ENCODE results near the gene APBA2. TPM values are rescaled to one million over a fixed set of nuclear protein-coding genes. Genes with fewer than 3 reads are reported as not detected.

The APBA2 gene
- total RNA-seq, 1 donor: 4.7 TPM

DNA sequence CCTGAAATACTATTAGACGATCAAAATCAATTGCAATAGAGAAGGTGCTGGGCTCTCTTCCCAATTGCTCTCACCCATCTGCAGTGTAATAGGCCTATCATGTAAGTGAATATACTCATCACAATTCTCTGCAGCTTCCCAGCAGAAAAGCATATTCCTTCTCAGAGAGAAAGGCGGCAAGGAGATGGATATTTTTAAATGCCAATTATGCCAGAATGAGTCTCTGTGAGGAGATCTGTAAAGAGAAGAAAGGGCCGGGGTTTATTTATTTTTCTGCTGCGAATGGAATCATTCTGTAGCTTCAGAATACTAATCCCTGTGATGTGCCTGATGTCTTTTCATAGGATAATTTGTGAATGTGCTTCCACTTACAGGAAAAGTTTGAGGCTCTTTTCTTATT is 112.0 kb downstream of the APBA2 start:
- TF ChIP-seq, protein P1, sequence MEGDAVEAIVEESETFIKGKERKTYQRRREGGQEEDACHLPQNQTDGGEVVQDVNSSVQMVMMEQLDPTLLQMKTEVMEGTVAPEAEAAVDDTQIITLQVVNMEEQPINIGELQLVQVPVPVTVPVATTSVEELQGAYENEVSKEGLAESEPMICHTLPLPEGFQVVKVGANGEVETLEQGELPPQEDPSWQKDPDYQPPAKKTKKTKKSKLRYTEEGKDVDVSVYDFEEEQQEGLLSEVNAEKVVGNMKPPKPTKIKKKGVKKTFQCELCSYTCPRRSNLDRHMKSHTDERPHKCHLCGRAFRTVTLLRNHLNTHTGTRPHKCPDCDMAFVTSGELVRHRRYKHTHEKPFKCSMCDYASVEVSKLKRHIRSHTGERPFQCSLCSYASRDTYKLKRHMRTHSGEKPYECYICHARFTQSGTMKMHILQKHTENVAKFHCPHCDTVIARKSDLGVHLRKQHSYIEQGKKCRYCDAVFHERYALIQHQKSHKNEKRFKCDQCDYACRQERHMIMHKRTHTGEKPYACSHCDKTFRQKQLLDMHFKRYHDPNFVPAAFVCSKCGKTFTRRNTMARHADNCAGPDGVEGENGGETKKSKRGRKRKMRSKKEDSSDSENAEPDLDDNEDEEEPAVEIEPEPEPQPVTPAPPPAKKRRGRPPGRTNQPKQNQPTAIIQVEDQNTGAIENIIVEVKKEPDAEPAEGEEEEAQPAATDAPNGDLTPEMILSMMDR (IDR thresholded peaks at IDR 0.05; ENCODE audit: insufficient read depth, low read depth, low read length): no peak
- DNase-seq (ENCODE audit: low read depth): no peak
- no peak overlapping the region for H3K4me3 ChIP-seq (ENCODE audit: low read depth, low read length)

DNA sequence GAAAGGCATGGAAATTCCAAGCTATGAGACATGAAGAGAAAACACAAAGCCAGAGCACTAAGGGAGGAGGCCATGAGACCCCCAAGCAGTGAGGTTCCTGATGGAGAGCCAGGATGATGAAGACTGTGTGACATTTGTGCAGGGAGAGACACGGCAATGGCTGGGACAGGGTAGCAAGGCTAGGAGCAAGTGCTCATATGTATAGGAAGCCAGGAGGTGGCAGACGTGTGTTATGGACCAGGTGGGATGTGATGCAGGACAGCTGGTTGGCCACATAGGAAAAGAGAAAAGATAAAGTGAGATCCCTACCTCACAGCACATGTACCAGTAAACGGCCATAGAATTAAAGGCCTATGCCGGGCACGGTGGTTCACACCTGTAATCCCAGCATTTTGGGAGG is 112.7 kb downstream of the APBA2 start:
- DNase-seq (ENCODE audit: low read depth): no peak
- H3K4me3 ChIP-seq (ENCODE audit: low read depth, low read length): no peak overlapping the region
- TF ChIP-seq, protein P1 (IDR thresholded peaks at IDR 0.05; ENCODE audit: insufficient read depth, low read depth, low read length): no peak

DNA sequence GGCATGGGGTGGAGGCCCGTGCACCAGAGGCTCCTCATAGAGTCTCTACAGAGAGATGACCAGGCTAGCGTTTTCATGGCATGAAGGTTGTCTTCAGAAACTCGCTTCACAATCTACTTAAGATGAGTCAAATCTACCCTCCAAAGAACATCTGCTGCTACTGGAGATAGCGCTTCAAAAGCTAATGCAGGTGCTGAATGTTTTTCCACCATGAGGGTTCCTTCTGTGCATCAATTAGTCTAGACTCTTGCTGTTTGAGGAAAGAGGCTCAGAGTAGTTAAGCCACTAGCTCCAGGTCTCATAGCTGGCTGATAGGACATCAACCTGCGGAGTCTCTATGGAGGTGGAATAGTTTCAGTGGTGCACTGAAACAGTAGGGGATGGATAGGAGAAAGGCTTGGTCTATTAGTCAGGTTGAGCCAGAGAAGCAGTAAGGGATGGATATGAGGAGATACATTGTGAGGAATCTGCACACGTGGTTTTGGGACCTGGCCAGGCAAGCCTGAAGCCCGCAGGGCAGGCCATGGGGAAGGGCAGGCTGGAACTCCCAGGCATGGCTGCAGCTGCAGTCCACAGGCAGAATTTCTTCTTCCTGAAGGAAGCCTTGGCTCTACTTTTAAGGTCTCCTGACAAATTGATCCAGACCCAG is 117.5 kb downstream of the APBA2 start:
- TF ChIP-seq, protein P1 (IDR thresholded peaks at IDR 0.05; ENCODE audit: insufficient read depth, low read depth, low read length): no peak
- DNase-seq (ENCODE audit: low read depth): no peak
- H3K4me3 ChIP-seq (ENCODE audit: low read depth, low read length): no peak overlapping the region

DNA sequence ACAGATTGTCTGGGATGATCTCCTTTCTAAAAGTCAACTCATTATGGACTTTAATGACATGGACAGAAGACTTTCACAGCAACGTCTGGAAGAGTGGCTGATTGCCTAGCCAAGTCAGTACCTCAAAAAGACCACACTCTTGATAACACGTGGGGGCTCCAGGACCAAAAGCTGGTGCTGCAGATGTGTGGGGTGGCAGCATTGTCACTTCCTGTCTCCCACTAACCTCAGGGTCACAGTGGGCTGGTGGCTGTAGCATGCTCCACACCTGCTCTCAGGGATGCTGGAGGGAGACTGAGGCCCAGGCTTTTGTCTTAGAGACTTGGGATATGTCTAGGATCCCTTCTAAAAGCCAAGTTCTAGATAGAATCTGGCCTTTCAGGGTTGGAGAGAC is 118.1 kb downstream of the APBA2 start:
- DNase-seq (ENCODE audit: low read depth): no peak
- TF ChIP-seq, protein P1 (IDR thresholded peaks at IDR 0.05; ENCODE audit: insufficient read depth, low read depth, low read length): no peak
- no peak overlapping the region for H3K4me3 ChIP-seq (ENCODE audit: low read depth, low read length)

DNA sequence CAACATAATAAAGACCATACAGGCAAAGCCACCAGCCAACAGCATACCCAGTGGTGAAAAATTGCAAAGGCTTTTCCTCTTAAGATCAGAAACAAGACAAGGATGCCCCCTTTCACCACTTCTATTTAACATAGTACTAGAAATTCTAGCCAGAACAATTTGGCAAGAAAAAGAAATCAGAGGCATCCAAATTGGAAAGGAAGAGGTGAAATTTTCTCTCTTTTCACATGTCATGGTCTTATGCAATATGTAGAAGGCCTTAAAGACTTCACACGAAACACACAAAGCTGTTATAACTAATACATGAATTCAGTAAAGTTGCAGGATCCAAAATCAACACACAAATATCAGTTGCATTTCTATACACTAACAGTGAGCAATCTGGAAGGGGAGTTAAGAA is 120.2 kb downstream of the APBA2 start:
- TF ChIP-seq, protein P1 (IDR thresholded peaks at IDR 0.05; ENCODE audit: insufficient read depth, low read depth, low read length): no peak
- no peak for DNase-seq (ENCODE audit: low read depth)
- no peak overlapping the region for H3K4me3 ChIP-seq (ENCODE audit: low read depth, low read length)

DNA sequence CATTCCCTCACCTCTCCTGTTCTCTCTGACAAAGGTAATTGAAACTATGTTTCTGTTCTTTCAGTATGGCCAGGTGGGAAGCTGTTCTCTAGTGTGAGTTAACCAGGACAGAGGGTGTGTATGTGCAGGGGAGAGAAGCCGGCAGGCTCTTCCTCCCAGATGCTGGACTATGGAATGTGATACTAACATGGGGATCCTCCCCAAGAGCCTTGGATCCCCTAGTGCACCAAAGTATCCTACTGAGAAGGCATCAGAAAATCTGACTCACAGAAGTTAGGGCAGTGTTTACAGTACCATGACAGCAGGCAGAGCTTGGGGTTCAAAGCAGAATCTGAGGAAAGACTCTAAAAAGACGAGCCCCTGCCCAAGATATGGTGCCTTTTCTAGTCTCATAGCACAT is 123.1 kb downstream of the APBA2 start:
- no peak for DNase-seq (ENCODE audit: low read depth)
- no peak overlapping the region for H3K4me3 ChIP-seq (ENCODE audit: low read depth, low read length)
- TF ChIP-seq, protein P1 (IDR thresholded peaks at IDR 0.05; ENCODE audit: insufficient read depth, low read depth, low read length): no peak

DNA sequence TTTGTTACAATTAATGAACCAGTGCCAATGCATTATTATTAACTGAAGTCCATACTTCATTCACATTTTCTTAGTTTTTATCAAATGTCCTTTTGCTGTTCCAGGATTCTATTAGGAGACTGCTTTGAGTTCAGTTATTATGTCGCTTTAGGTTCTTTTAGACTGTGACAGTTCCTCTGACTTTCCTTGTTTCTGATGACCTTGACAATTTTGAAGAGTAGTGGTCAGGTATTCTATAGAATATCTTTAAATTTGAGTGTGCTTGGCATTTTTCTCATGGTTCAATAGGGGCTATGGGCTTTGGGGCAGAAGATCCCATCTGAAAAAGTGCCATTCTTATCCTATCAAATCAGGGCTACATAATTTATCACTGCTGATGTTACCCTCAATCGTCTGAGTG is 126.3 kb downstream of the APBA2 start:
- TF ChIP-seq, protein P1 (IDR thresholded peaks at IDR 0.05; ENCODE audit: insufficient read depth, low read depth, low read length): no peak
- DNase-seq (ENCODE audit: low read depth): no peak
- no peak overlapping the region for H3K4me3 ChIP-seq (ENCODE audit: low read depth, low read length)
